Mesothelial cell of epicardium (in vitro differentiated cells): ENCODE measurements around the gene MAP2K2. TPM values are rescaled to one million over a fixed set of nuclear protein-coding genes. Genes with fewer than 3 reads are reported as not detected.

ENCODE experiments used
- DNase-seq, 2 experiments: peaks; one replicate each; pipeline ENCODE4 v3.0.0; 2021; ENCODE audit warnings: low spot score in 2 of 2; ENCODE audit not compliant: unreplicated experiment in 2 of 2
- H3K27ac Mint-ChIP-seq: 2 replicates; pipeline ENCODE4 v1.8.0; 2021; ENCODE audit warnings: mixed read lengths
- H3K27me3 Mint-ChIP-seq: 2 replicates; pipeline ENCODE4 v1.8.0; 2021; ENCODE audit warnings: low read depth, mixed read lengths
- H3K36me3 Mint-ChIP-seq: 2 replicates; pipeline ENCODE4 v1.8.0; 2021; ENCODE audit warnings: mixed read lengths
- H3K4me1 Mint-ChIP-seq: 2 replicates; pipeline ENCODE4 v1.8.0; 2021; ENCODE audit warnings: mixed read lengths
- H3K4me3 Mint-ChIP-seq: 2 replicates; pipeline ENCODE4 v1.8.0; 2021; ENCODE audit warnings: mild to moderate bottlenecking, moderate library complexity, mixed read lengths
- H3K9me3 Mint-ChIP-seq: 2 replicates; pipeline ENCODE4 v1.8.0; 2021; ENCODE audit warnings: mixed read lengths
- total RNA-seq: library from RNA; stranded (reverse); gene quantifications from 3 replicates; pipeline ENCODE4 v1.2.1, GENCODE V29; 2021
- TF ChIP-seq, protein P1 (sequence below): fragments of 200-600 bp; sonication (generic); IDR thresholded peaks from one replicate; pipeline ENCODE4 v1.5.0; 2021; ENCODE audit warnings: antibody characterized with exemption; ENCODE audit not compliant: unreplicated experiment

Gene MAP2K2
- total RNA-seq, 1 donor from 2014 or later: 152 TPM

DNA sequence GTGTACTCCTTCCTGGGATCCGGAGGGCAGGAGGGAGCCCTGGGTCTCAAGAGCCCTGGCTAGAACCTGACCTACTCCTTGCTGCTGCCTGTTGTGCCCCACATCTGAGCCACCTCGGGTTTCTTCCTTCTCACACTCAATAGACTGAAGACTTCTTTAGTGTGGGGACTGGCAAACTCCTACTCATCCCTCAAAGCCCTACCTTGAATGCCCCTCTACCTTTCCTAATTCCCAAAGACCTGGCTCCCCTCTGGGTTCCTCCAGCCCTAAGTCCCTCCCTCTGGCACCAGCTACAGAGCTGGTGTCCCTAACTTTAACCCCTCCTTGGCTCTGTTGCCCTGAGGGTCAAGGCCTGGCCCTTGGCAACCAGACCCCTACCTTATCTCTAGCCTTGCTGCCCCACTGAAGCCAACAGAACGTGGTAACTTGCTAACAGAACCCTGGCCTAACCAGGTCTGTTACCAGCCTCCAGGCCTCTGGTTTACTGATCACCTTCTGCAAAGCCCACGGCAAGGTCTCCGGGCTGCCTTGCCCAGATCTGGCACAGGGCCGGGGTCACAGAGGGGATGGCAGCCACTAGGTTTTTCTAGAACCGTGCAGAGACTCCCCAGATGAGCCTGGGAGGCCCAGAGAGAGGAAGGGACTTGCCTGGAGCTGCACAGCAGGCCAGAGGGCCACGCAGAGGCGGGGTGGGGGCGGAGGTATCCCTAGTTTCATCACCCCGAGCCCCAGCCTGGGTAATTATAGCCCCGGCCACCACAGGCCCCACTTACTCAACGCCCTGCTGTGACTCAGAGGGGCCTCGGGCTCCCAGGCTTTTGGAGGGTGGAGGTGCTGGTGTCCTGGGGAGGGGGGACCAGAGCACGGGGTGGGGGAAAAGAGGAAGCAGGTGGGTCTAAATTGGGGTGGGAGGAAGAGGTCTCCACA is 72.5 kb downstream of the MAP2K2 start:
- H3K4me3 Mint-ChIP-seq: no peak overlapping the region

DNA sequence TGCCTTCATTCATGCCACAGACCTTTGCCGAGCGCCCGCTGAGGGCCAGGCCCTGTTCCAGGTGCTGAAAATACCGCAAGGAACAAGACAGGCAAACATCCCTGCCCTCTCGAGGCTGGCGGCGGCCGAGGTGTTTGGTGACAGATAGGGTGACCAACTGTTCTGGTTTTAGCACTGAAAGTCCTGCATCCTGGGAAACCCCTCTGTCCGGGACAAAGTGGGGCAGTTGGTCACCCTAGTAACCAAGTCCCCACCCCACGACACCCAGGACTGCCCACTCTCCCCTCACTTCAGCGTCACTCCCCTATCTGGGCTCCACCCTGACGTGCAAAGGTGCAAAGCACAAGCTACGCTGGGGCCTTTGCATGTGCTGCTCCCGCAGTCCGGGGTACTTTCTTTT is 74.5 kb downstream of the MAP2K2 start:
- TF ChIP-seq, protein P1, sequence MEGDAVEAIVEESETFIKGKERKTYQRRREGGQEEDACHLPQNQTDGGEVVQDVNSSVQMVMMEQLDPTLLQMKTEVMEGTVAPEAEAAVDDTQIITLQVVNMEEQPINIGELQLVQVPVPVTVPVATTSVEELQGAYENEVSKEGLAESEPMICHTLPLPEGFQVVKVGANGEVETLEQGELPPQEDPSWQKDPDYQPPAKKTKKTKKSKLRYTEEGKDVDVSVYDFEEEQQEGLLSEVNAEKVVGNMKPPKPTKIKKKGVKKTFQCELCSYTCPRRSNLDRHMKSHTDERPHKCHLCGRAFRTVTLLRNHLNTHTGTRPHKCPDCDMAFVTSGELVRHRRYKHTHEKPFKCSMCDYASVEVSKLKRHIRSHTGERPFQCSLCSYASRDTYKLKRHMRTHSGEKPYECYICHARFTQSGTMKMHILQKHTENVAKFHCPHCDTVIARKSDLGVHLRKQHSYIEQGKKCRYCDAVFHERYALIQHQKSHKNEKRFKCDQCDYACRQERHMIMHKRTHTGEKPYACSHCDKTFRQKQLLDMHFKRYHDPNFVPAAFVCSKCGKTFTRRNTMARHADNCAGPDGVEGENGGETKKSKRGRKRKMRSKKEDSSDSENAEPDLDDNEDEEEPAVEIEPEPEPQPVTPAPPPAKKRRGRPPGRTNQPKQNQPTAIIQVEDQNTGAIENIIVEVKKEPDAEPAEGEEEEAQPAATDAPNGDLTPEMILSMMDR: no peak
- Mint-ChIP-seq H3K4me3 (no peak overlapping the region), H3K27ac (no peak overlapping the region), H3K36me3 (peaks cover 21% of the 10 kb centered on the region), H3K9me3 (no peaks in the 10 kb centered on the region), H3K27me3 (no peaks in the 10 kb centered on the region), H3K4me1 (peaks cover 14% of the 10 kb centered on the region)
- no peak for DNase-seq

More for the DNA sequence above, 72.5 kb downstream of the MAP2K2 start:
- Mint-ChIP-seq H3K27me3 (no peaks in the 10 kb centered on the region), H3K27ac (peak overlapping the region; percentile 64), H3K4me1 (peaks cover 9% of the 10 kb centered on the region), H3K36me3 (peaks cover 32% of the 10 kb centered on the region), H3K9me3 (no peaks in the 10 kb centered on the region)
- no peak for DNase-seq
- TF ChIP-seq, protein P1: no peak

DNA sequence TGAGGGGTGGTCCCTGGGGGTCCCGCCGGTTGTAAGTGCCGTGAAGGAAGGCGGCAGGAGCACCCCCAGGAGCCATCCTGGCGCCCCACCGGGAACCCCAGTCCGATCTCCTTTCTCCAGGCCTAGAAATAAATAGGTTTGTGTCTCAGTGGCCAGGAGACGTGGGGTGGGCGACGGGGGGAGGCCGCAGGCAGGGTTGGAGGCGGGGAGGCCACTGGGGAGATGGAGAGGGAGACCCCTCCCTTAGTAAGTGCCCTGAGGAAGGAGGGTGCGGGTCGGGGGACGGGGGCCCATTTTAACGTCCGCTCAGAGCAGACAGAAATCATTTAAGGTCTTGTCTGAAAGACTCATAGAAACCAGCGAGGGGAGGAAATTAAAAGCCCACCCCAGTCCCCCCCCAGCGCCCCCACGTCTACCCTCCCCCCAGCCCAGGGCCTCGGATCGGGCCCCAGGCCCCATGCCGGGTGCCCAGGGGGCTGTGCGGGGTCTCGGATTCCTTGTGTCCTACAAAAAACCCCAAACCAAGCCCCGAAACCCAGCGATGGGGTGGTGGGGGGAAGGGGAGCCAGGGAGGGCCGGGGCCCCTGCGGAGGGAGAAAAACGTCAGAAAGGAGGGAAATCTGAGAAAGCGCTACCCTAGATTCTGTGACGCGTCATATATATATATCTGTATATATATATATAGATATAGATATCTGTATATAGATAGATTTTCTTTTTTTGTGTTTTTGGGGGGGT is 76.8 kb downstream of the MAP2K2 start:
- Mint-ChIP-seq H3K4me1 (peaks cover 14% of the 10 kb centered on the region), H3K4me3 (no peak overlapping the region)

DNA sequence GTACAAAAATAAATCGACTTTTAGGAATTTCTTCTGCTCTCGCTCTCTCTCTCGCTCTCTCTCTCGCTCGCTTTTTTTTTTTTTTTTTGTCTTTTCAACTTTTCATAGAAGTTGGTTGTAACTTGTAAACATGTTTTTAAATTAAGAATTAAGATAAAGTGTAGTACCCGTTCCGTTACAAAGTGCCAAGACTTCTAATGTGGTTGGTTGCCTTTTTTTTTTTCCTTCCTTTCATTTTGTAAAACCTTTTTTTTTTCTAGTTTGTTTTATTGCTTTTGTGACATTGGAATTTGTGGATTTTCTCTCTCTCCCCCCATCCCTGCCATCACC is 77.6 kb downstream of the MAP2K2 start:
- no peak overlapping the region for H3K4me3 Mint-ChIP-seq
- H3K27ac Mint-ChIP-seq: peak overlapping the region; percentile 78
- peaks cover 14% of the 10 kb centered on the region for H3K4me1 Mint-ChIP-seq

More for the DNA sequence above, 76.8 kb downstream of the MAP2K2 start:
- TF ChIP-seq, protein P1: no peak
- Mint-ChIP-seq H3K9me3 (no peaks in the 10 kb centered on the region), H3K36me3 (peaks cover 11% of the 10 kb centered on the region), H3K27me3 (no peaks in the 10 kb centered on the region), H3K27ac (no peak overlapping the region)
- DNase-seq: no peak

DNA sequence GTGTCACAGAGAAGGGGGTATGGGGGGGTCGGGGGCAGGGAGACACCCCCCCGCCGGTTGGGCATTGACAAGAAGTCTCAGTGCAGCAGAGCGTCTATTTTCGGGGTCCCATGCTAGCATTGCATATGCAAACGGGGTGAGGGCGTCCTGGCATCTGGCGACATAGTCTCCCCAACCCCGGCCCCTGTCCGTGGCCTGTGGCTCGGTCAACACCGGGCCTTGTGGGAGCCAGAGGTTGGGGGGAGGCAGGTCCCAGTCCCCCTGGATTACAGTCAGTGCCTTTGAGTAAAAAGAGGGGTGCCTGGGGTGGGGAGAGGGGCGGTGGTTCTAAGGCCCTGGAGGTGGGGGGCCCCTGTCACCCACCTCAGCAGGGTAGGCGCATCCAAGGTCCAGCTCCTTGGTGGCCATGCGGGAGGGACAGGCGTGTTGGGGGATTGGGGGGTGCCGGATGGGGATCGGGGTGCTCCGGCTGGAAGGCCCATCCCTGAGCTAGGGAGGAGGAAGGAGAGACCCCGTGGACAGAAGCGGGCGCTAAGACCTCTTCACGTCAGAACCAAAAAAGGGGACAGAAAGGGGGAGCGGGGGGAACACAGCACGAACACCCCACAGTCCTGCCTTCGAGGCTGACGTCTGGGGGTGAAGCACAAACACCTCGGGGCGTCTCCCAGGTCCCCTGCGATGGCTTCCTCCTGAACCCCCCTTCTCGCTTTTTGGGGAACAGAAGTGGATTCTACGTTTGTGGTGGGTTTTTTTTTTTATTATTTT is 78.1 kb downstream of the MAP2K2 start:
- H3K27me3 Mint-ChIP-seq: no peaks in the 10 kb centered on the region
- H3K36me3 Mint-ChIP-seq: peaks cover 5% of the 10 kb centered on the region
- no peak overlapping the region for H3K27ac Mint-ChIP-seq
- H3K9me3 Mint-ChIP-seq: no peaks in the 10 kb centered on the region
- no peak overlapping the region for H3K4me3 Mint-ChIP-seq
- peaks cover 14% of the 10 kb centered on the region for H3K4me1 Mint-ChIP-seq
- DNase-seq: no peak
- TF ChIP-seq, protein P1: no peak

More for the DNA sequence above, 77.6 kb downstream of the MAP2K2 start:
- Mint-ChIP-seq H3K9me3 (no peaks in the 10 kb centered on the region), H3K36me3 (peaks cover 9% of the 10 kb centered on the region), H3K27me3 (no peaks in the 10 kb centered on the region)
- no peak for DNase-seq
- TF ChIP-seq, protein P1: no peak
